NCI-H460 (cell line): ENCODE data around the gene CARD8. TPM values are rescaled to one million over a fixed set of nuclear protein-coding genes. Genes with fewer than 3 reads are reported as not detected.

Experiments used
- DNase-seq: peaks from one replicate; pipeline ENCODE4 v3.0.0-alpha.2; 2016; ENCODE audit warnings: low read depth; ENCODE audit errors: extremely low read depth
- total RNA-seq: library from RNA; depleted of rRNA; stranded (reverse); fragments of >200 nt; shearing (Covaris generic); gene quantifications from 2 replicates; pipeline ENCODE4 v1.2.3, GENCODE V29; 2014; rRNA removed

Gene CARD8
- total RNA-seq, 1 experiment from 2014 or later = 25.6 TPM

GRCh38 chr19:48176226-48176625 lies 79.5 kb downstream of the CARD8 start:
- DNase-seq = no peak

- DNase-seq = no peak
Observed at GRCh38 chr19:48175578-48175977, 80.1 kb downstream of the CARD8 start.

- no peak for DNase-seq
Observed at GRCh38 chr19:48174445-48175030, 81.2 kb downstream of the CARD8 start.

- no peak for DNase-seq
Observed at GRCh38 chr19:48171710-48172109, 84.0 kb downstream of the CARD8 start.

GRCh38 chr19:48170817-48171347 lies 84.8 kb downstream of the CARD8 start:
- DNase-seq = no peak

GRCh38 chr19:48169939-48170803 lies 85.5 kb downstream of the CARD8 start, which contains the start of the genes LIG1 and ZSWIM9:
TSS of gene LIG1 (minus strand) at chr19:48170344. CDS start at chr19:48165566, 4,778 bp downstream.
TSS of gene ZSWIM9 (plus strand) at chr19:48170680. CDS start at chr19:48171803, 1,123 bp downstream.
- peak; percentile 86 for DNase-seq

GRCh38 chr19:48169578-48169938 lies 86.2 kb downstream of the CARD8 start:
- peak; percentile 63 for DNase-seq

GRCh38 chr19:48168689-48169088 lies 87.0 kb downstream of the CARD8 start:
- no peak for DNase-seq

- DNase-seq = no peak
Observed at GRCh38 chr19:48158210-48158790, 97.4 kb downstream of the CARD8 start.

Other genes with a start within 250 kb of the CARD8 start
- gene CABP5, start 211.8 kb downstream of the CARD8 start, total RNA-seq = not detected in 2 replicates
- gene PLA2G4C, start 145.1 kb downstream of the CARD8 start, total RNA-seq = 0.42 and 0.61 TPM in 2 replicates
- gene LIG1, start 85.6 kb downstream of the CARD8 start, total RNA-seq = 22.5 and 25.9 TPM in 2 replicates
- gene ZSWIM9, start 85.2 kb downstream of the CARD8 start, total RNA-seq = 1.3 and 1.5 TPM in 2 replicates
- gene ZNF114, start 14.2 kb upstream of the CARD8 start, total RNA-seq = 3.3 and 3.7 TPM in 2 replicates
- 80.7 and 84.7 TPM in 2 replicates for gene EMP3, start 69.6 kb upstream of the CARD8 start, total RNA-seq
- gene TMEM143, start 108.0 kb upstream of the CARD8 start, total RNA-seq = 2.4 and 4.0 TPM in 2 replicates
- 0.17 TPM in 1 of 2 replicates, not detected in the other for gene SYNGR4, start 108.5 kb upstream of the CARD8 start, total RNA-seq
- gene KDELR1, start 135.6 kb upstream of the CARD8 start, total RNA-seq = 78.2 and 78.7 TPM in 2 replicates
- gene GRIN2D, start 137.8 kb upstream of the CARD8 start, total RNA-seq = 0.25 and 0.40 TPM in 2 replicates
- gene GRWD1, start 190.1 kb upstream of the CARD8 start, total RNA-seq = 19.3 and 26.3 TPM in 2 replicates
- 1.8 and 2.0 TPM in 2 replicates for gene KCNJ14, start 199.7 kb upstream of the CARD8 start, total RNA-seq
- 22.2 and 26.3 TPM in 2 replicates for gene CYTH2, start 213.5 kb upstream of the CARD8 start, total RNA-seq